Upper lobe of left lung (tissue), 4 donors: ENCODE data around the gene XRCC4.
"Not testable (repeated sequence)": the region's sequence is repeated elsewhere in the genome, so short reads cannot be mapped to it uniquely, and the experiment has no call there.

ENCODE experiments used
- CTCF ChIP-seq, 6 experiments: fragments of 450-650 bp in 4 of 6; fragments of 200-600 bp in 2 of 6; sonication (generic) in 2 of 6; IDR thresholded peaks; one replicate each; pipeline ENCODE4 v1.5.1; 2016 to 2019; ENCODE audit warnings: antibody characterized with exemption in 6 of 6
- EP300 ChIP-seq, 4 donors: sonication (generic); formaldehyde crosslinking; IDR thresholded peaks; one replicate each; pipeline ENCODE4 v1.5.1; 2017; ENCODE audit warnings: antibody characterized with exemption in 4 of 4, control low read depth in 2 of 4
- POLR2A ChIP-seq, 4 donors: fragments of 450-650 bp; IDR thresholded peaks; one replicate each; pipeline ENCODE4 v1.5.1; 2016 to 2017; ENCODE audit warnings: antibody characterized with exemption in 4 of 4, mild to moderate bottlenecking in 2 of 4
- POLR2AphosphoS5 ChIP-seq, 2 donors: sonication (generic); formaldehyde crosslinking; IDR thresholded peaks; one replicate each; pipeline ENCODE4 v1.5.1; 2017; ENCODE audit warnings: antibody characterized with exemption in 2 of 2

GRCh38 chr5:83257684-83258083 is 180.3 kb downstream of the XRCC4 start:
- TF ChIP-seq EP300, POLR2A, CTCF, POLR2AphosphoS5 (IDR thresholded peaks at IDR 0.05): not testable (repeated sequence)
